ENCODE data around the gene TTLL9. TPM values are rescaled to one million over a fixed set of nuclear protein-coding genes. Genes with fewer than 3 reads are reported as not detected.
A peak's percentile ranks its signal among the peaks of the same experiment; 100 is the strongest.

TTLL9 gene
- total RNA-seq, 1 donor from 2014 or later: not detected

DNA sequence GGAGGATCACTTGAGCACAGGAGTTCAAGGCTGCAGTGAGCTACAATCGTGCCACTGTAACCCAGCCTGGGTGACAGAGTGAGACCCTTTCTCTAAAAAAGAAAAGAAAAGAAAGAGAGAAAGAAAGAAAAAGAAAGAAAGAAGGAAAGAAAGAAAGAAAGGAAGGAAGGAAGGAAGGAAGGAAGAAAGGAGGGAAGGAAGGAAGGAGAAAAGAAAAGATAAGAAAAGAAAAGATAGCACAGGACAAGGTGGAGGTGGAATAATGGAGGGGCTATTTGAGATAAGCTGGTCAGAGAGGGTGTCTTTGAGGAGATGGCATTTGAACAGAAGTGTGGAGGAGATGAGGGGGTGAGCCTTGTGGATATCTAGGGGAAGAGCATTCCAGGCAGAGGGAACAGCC lies 84.1 kb downstream of the TTLL9 start:
- DNase-seq: no peak
- intact Hi-C loops (cut with DNase I): loop anchor here (5.0 kb wide), 2 partner anchors 78 to 102 kb away; no protein-coding TSS in a partner anchor
- ATAC-seq (ENCODE audit: poor library complexity): no peak

- ATAC-seq (ENCODE audit: poor library complexity) (no peak), DNase-seq (no peak)
- intact Hi-C loops (cut with DNase I): no loop called here
These were observed 86.4 kb downstream of the TTLL9 start for GRCh38 chr20:31956556-31957526.

GRCh38 chr20:31962761-31963160 lies 92.3 kb downstream of the TTLL9 start:
- ATAC-seq (ENCODE audit: poor library complexity) (no peak), DNase-seq (no peak)
- intact Hi-C loops (cut with DNase I): no loop called here

- no peak for ATAC-seq (ENCODE audit: poor library complexity)
- DNase-seq: no peak
- intact Hi-C loops (cut with DNase I): no loop called here
These were observed 93.5 kb downstream of the TTLL9 start for GRCh38 chr20:31963889-31964288.

DNA sequence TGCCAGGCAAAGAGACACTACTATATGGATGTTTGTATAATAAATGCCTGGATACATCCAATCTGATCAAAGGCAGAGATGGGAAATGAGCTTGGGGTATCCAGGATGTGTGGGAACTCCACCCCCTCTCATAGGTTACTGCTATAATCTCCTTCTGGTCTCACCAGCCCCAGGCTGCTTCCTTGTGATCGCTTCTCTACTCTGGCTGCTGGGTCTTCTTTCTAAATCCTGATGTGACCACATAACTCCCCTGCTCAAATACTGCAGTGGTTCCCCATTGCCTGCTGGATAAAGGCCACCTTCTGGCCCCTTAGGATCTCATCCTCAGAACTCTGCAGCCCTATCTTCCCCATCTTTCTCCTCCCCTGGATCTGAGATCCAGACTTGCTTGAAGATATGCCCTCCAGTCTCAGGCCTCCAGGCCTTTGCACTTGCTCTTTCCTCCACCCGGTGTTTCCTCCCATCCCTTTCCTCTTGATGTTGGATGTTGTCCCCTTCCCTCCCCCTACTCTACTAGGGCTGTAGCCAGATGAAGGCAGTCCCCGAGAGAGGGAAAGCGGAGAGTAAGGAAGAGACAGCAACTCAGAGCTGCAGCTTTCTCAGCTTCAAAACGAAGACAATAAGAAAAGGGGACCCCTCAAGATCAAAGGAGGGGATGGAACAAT lies 96.7 kb downstream of the TTLL9 start:
- DNase-seq (no peak), ATAC-seq (ENCODE audit: poor library complexity) (no peak)
- intact Hi-C loops (cut with DNase I): no loop called here

GRCh38 chr20:31967830-31968249 lies 97.4 kb downstream of the TTLL9 start, which contains the start of gene XKR7:
Gene XKR7, plus strand, starts transcription at chr20:31968151. Its CDS starts 25 bp downstream, at chr20:31968176.
- DNase-seq: peak; percentile 39
- ATAC-seq (ENCODE audit: poor library complexity): no peak

DNA sequence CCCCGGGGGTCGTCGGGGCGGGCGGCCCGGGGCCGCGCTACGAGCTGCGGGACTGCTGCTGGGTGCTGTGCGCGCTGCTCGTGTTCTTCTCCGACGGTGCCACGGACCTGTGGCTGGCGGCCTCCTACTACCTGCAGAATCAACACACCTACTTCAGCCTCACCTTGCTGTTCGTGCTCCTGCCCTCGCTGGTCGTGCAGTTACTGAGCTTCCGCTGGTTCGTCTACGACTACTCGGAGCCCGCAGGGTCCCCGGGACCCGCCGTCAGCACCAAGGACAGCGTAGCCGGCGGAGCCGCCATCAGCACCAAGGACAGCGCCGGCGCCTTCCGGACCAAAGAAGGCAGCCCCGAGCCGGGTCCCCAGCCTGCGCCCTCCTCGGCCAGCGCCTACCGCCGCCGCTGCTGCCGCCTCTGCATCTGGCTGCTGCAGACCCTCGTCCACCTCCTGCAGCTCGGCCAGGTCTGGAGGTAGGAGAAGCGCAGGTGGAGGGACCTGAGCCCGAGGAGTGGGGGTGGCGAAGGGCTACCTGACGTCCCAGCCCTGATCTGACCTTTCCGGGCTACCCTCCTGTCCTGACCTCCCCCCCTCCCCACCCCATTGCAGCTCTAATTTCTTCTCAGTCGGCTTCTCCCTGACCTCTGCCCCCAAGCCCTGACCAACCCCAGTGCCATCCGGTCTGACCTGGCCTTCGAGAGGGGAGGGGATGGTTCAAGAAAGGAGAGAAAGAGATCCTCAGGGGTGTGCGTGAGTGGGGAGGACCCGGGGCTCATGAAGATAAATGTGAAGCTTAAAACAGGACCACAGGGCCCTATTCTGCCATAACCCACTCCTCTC lies 98.1 kb downstream of the TTLL9 start:
- intact Hi-C loops (cut with DNase I): no loop called here
- ATAC-seq (ENCODE audit: poor library complexity) (peak; percentile 96), DNase-seq (peak; percentile 84)

More at GRCh38 chr20:31967830-31968249, 97.4 kb downstream of the TTLL9 start, which contains the start of gene XKR7:
- intact Hi-C loops (cut with DNase I): no loop called here

DNA sequence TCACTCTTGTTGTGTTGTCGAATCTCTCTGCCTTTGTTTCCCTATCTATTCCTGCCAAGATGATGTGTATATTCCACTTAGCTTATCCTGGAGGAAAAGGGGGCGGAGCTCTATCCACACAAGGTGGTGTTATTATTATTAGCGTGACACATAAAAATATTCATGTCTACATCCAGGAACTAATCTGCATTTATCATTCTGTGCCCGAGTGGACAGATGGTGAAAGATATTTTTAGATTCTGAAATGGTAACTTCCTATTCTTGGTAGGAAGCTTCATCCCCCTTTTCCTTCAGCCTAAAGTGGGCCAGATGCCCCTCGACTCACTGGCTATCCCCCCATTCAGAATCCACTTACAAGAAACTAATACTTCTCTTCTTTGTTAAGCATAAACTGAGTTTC lies 99.6 kb downstream of the TTLL9 start:
- DNase-seq (no peak), ATAC-seq (ENCODE audit: poor library complexity) (no peak)
- intact Hi-C loops (cut with DNase I): no loop called here

DNA sequence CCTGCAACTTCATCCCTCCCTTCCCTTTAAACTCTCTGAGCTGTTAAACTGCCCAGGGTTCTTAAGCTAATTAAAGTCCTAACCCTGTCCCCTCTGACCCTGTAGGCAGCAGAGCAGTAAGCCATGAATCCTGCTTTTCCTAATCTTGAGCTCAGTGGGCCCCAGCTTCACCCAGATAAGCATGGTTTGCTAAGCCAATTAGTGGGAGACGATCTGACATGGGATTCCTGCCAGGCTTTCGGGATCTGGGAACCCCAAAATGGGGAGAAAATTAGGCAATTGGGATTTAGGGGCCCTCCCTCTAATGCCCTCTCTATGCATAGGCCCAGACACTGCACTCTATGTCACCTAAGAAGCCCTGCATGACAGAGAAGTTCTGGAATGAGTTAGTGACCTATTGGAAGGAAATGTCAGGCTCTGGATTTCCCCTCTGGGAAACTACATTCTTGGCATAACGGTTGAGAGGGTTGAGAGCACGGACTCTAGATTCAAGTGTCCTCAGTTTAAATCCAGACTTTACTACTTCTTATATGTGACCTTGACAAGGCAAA lies 102.1 kb downstream of the TTLL9 start:
- ATAC-seq (ENCODE audit: poor library complexity) (no peak), DNase-seq (no peak)
- intact Hi-C loops (cut with DNase I): no loop called here

DNA sequence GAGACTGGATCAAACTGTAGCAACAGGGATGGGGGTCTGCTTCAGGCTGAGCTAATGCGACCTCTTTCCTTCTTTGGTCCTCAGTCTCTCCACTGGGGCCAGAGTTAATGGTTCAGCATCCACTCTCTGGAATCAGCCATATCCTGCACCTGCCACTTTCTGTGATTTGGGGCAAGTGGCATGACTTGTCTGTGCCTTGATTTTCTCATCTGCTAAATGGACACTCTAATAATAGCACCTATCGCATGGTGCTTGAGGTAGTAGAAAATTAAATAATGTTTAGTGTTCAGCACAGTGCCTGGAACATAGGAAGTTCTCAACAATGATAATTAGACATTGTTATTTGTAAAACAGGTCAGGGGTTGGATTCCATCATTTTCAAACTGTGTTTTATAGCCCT lies 103.9 kb downstream of the TTLL9 start:
- ATAC-seq (ENCODE audit: poor library complexity) (no peak), DNase-seq (no peak)
- intact Hi-C loops (cut with DNase I): no loop called here

DNA sequence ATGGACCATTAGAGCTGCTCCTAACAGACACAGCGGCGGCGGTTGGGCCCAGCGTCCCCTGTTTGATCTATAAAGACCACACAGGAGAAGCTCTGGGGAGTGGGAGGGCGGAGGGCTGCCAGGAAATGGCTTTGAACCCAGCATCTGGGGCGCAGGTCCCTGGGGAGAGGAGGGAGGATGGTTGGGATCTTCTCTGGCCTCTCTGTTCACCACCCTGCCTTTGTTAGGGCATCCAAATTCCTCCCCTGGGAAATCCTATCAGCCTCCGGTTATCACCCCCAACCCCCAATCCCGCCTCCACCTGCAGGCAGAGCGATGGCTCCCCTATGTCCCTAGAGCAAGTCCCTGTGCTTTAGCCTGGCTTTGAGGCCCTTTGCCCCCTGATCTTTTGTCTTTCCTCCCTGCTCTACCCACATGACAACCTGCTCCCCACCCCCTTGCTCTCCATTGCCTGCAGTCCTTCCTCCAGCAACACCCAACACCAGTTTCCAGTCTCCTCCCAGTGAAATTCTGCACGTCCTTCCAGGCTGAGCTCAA lies 104.6 kb downstream of the TTLL9 start:
- ATAC-seq (ENCODE audit: poor library complexity): no peak
- peak; percentile 43 for DNase-seq
- intact Hi-C loops (cut with DNase I): no loop called here

DNA sequence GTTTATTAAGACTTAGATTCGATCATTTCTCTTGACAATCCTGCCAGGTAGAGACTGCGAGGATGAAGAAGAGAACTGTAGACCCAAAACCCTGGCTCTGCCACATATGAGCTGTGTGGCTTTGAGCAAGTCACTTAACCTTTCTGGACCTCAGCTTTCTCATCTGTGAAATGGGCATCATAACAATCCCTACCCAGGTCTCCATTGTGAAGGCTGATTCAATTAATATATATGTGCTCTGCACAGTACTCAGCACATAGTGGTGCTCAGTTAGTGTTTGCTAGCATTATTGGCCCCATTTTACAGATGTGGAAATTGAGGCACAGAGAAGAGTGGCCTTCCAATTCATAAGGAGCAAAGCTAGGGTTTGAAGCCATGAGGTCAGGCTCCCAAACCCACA lies 105.4 kb downstream of the TTLL9 start:
- ATAC-seq (ENCODE audit: poor library complexity): no peak
- intact Hi-C loops (cut with DNase I): no loop called here
- no peak for DNase-seq

DNA sequence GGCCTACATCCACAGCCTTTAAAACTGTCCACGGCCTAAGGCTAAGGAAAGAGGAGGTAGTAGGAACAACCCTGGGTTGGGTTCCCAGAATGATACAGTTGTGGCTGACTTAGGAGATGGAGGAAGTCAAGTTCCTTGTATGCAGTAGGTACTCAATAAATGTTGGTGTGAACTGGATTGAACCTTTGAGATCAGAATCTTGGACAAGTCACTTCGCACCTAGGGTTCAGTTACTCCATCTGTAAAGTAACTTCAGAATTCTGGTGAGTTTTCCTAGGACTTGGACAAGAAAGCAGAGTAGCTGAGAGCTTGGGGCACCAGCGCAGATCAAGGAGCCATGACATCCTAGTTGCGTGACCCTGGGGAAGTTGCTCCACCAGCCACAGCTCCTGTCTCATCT lies 106.6 kb downstream of the TTLL9 start:
- intact Hi-C loops (cut with DNase I): no loop called here
- ATAC-seq (ENCODE audit: poor library complexity) (no peak), DNase-seq (no peak)

DNA sequence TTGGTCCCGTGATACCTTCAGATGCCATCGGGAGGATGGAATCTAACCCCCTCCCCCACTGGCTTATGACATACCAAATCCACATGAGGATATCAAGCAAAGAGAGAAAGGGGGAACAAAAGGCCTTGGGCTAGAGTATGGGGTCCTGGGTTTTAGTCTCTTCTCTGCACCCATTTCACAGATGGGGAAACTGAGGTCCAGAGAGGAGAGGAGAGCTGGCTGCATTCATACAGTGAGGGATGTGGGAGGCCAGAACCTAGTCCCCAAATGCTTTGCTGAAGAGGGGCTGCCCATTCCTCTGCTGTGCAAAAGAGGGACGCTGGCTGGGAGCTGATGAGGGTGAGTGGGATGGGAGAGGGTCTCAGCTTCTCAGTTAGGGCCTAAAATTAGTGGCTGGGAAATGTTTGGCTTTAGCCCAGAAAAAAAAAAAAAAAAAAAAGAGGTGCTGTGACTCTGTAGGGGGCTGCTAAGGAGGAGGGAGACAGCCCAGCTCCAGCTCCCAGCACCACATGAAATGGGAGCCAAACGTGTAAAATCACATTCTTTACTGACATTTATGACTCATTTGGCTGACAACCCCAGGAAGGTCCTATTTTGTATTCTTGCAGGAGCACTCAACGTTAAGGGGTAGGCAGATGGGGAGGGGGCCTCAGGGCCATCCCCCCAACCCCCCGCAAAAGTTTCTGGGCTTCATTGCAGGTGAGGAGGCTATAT lies 109.4 kb downstream of the TTLL9 start:
- no peak for DNase-seq
- intact Hi-C loops (cut with DNase I): no loop called here
- ATAC-seq (ENCODE audit: poor library complexity): no peak

- intact Hi-C loops (cut with DNase I): no loop called here
- DNase-seq (no peak), ATAC-seq (ENCODE audit: poor library complexity) (no peak)
These were observed 111.3 kb downstream of the TTLL9 start for GRCh38 chr20:31981784-31982183.

- intact Hi-C loops (cut with DNase I): no loop called here
- no peak for DNase-seq
- no peak for ATAC-seq (ENCODE audit: poor library complexity)
These were observed 114.6 kb downstream of the TTLL9 start for GRCh38 chr20:31984981-31985471.

- DNase-seq (no peak), ATAC-seq (ENCODE audit: poor library complexity) (no peak)
- intact Hi-C loops (cut with DNase I): no loop called here
These were observed 117.3 kb downstream of the TTLL9 start for GRCh38 chr20:31987744-31988143.

All from Right ventricle myocardium superior (tissue), 1 donor.